PC-3 (cell line): ENCODE results near the gene FAM83G.

Experiments
- CTCF ChIP-seq: fragments of 300-600 bp; sonication (generic); conservative IDR thresholded peaks from 2 replicates; pipeline ENCODE4 v1.5.1; 2017; ENCODE audit warnings: antibody characterized with exemption, low read depth, mild to moderate bottlenecking, low read length
- EZH2 ChIP-seq: fragments of 300-600 bp; sonication (generic); IDR thresholded peaks from one replicate; pipeline ENCODE4 v1.6.1; 2017; ENCODE audit warnings: antibody characterized with exemption, mild to moderate bottlenecking, low read length; ENCODE audit not compliant: unreplicated experiment

- no peak for TF ChIP-seq CTCF
- TF ChIP-seq EZH2, result no peak
Measured at GRCh38 chr17:18937981-18938691, 66.4 kb downstream of the FAM83G start.
